Endothelial cell of umbilical vein (primary cell): ENCODE data around the gene DACT2.

Experiments used
- CTCF ChIP-seq, 2 donors: IDR thresholded peaks; 1 replicate in 1 of 2; 2 replicates in 1 of 2; pipeline ENCODE4 v1.5.1; 2011; ENCODE audit warnings: low read length in 2 of 2, mild to moderate bottlenecking in 2 of 2, moderate library complexity in 2 of 2, control low read depth in 1 of 2, inconsistent platforms in 1 of 2, low read depth in 1 of 2; ENCODE audit not compliant: insufficient read depth in 1 of 2; ENCODE audit errors: extremely low read depth in 1 of 2
- EZH2 ChIP-seq: IDR thresholded peaks from 2 replicates; pipeline ENCODE4 v1.6.1; 2012; ENCODE audit warnings: borderline replicate concordance, low read depth, mild to moderate bottlenecking, moderate library complexity, low read length, inconsistent platforms; ENCODE audit not compliant: severe bottlenecking
- FOS ChIP-seq: IDR thresholded peaks from 2 replicates; pipeline ENCODE4 v1.6.1; 2011; ENCODE audit warnings: mild to moderate bottlenecking, low read length, moderate library complexity, borderline replicate concordance; ENCODE audit not compliant: insufficient read depth
- GATA2 ChIP-seq: IDR thresholded peaks from 2 replicates; pipeline ENCODE4 v1.7.0; 2011; ENCODE audit warnings: low read depth, mild to moderate bottlenecking, moderate library complexity, mixed read lengths, low read length; ENCODE audit not compliant: insufficient read length, insufficient read depth
- JUN ChIP-seq: IDR thresholded peaks from 2 replicates; pipeline ENCODE4 v1.6.1; 2011; ENCODE audit warnings: borderline replicate concordance, low read depth; ENCODE audit not compliant: insufficient read length, insufficient read depth
- MAX ChIP-seq: IDR thresholded peaks from 2 replicates; pipeline ENCODE4 v1.6.1; 2011; ENCODE audit not compliant: insufficient read depth, insufficient read length
- MYC ChIP-seq: IDR thresholded peaks from one replicate; pipeline ENCODE4 v1.6.1; 2011; ENCODE audit warnings: mild to moderate bottlenecking, low read depth, low read length
- POLR2A ChIP-seq: IDR thresholded peaks from 2 replicates; pipeline ENCODE4 v1.6.1; 2012; ENCODE audit warnings: low read depth, mild to moderate bottlenecking, control low read depth, low read length
- POLR2AphosphoS5 ChIP-seq: IDR thresholded peaks from 2 replicates; pipeline ENCODE4 v1.6.1; 2012; ENCODE audit warnings: low read depth, mild to moderate bottlenecking, control low read depth, low read length, moderate library complexity; ENCODE audit not compliant: insufficient read depth

- TF ChIP-seq POLR2A = no peak
- TF ChIP-seq CTCF (IDR thresholded peaks at IDR 0.05; ENCODE audit: extremely low read depth in 1 of 2, insufficient read depth in 1 of 2, low read depth in 1 of 2, low read length in 2 of 2) = peak; percentile 21 to 37
- TF ChIP-seq GATA2 = no peak
- no peak for TF ChIP-seq MYC
- no peak for TF ChIP-seq EZH2
- TF ChIP-seq POLR2AphosphoS5 = no peak
- TF ChIP-seq FOS = no peak
- no peak for TF ChIP-seq MAX
- TF ChIP-seq JUN = no peak
Observed at GRCh38 chr6:168355716-168356522, 36.3 kb upstream of the DACT2 start.
